HepG2 (cell line): ENCODE measurements around the gene EZH1. TPM values are rescaled to one million over a fixed set of nuclear protein-coding genes. Genes with fewer than 3 reads are reported as not detected.

Experiments used
- CTCF ChIP-seq: sonication (generic); formaldehyde crosslinking; IDR thresholded peaks from 2 replicates; pipeline ENCODE4 v1.5.0; 2020; ENCODE audit warnings: mild to moderate bottlenecking, missing genetic modification reagents, moderate library complexity
- FUBP1 ChIP-seq: sonication (generic); formaldehyde crosslinking; IDR thresholded peaks from 2 replicates; pipeline ENCODE4 v1.5.1; 2020; ENCODE audit warnings: missing genetic modification reagents, mild to moderate bottlenecking, borderline replicate concordance
- HMGXB4 ChIP-seq, 2 experiments: sonication (generic) in 1 of 2; formaldehyde crosslinking in 1 of 2; IDR thresholded peaks; 2 replicates each; pipeline versions ENCODE4 v1.4.0 to v1.6.1; 2018 to 2020; ENCODE audit warnings: missing genetic modification reagents in 2 of 2, borderline replicate concordance in 1 of 2, low read depth in 1 of 2, mild to moderate bottlenecking in 1 of 2, missing biosample characterization in 1 of 2
- KAT8 ChIP-seq: IDR thresholded peaks from 2 replicates; pipeline ENCODE4 v1.6.1; 2016; ENCODE audit warnings: missing genetic modification reagents, missing compliant biosample characterization
- MTA3 ChIP-seq: sonication (generic); formaldehyde crosslinking; IDR thresholded peaks from 2 replicates; pipeline ENCODE4 v1.4.0; 2020; ENCODE audit warnings: missing genetic modification reagents
- RAD21 ChIP-seq: fragments of 450-650 bp; formaldehyde crosslinking; IDR thresholded peaks from 2 replicates; pipeline ENCODE4 v1.5.0; 2020; ENCODE audit warnings: mild to moderate bottlenecking
- SAP130 ChIP-seq: IDR thresholded peaks from 2 replicates; pipeline ENCODE4 v1.6.1; 2016; ENCODE audit warnings: low read depth
- THAP11 ChIP-seq: IDR thresholded peaks from 2 replicates; pipeline ENCODE4 v1.6.1; 2016; ENCODE audit warnings: missing biosample characterization, missing genetic modification reagents
- XBP1 ChIP-seq: sonication (generic); formaldehyde crosslinking; IDR thresholded peaks from 2 replicates; pipeline ENCODE4 v1.5.0; 2020; ENCODE audit warnings: missing genetic modification reagents
- ZKSCAN5 ChIP-seq: sonication (generic); formaldehyde crosslinking; IDR thresholded peaks from 2 replicates; pipeline ENCODE4 v1.5.1; 2020; ENCODE audit warnings: mild to moderate bottlenecking, missing genetic modification reagents
- ZNF101 ChIP-seq: sonication (generic); formaldehyde crosslinking; IDR thresholded peaks from 2 replicates; pipeline ENCODE4 v1.4.0; 2020; ENCODE audit warnings: mild to moderate bottlenecking, low read depth, missing genetic modification reagents, borderline replicate concordance
- ZNF318 ChIP-seq: sonication (generic); formaldehyde crosslinking; IDR thresholded peaks from 2 replicates; pipeline ENCODE4 v1.4.0; 2020; ENCODE audit warnings: mild to moderate bottlenecking, missing genetic modification reagents
- ZNF510 ChIP-seq: sonication (generic); formaldehyde crosslinking; IDR thresholded peaks from 2 replicates; pipeline ENCODE4 v1.4.0; 2020; ENCODE audit warnings: low read depth, mild to moderate bottlenecking, missing genetic modification reagents
- ZNF616 ChIP-seq: sonication (generic); formaldehyde crosslinking; IDR thresholded peaks from 2 replicates; pipeline ENCODE4 v1.5.0; 2020; ENCODE audit warnings: low read depth, mild to moderate bottlenecking, missing genetic modification reagents
- polyA plus RNA-seq, 8 experiments: library from polyadenylated mRNA; depleted of rRNA in 3 of 8; stranded (reverse) in 7 of 8; unstranded in 1 of 8; fragments of >200 nt; fragmentation: Illumina TruSeq in 4 of 8; extraction: Trizol in 4 of 8; gene quantifications; 2 replicates each; pipeline versions ENCODE4 v1.2.1 to v1.2.3, GENCODE V29; 2011 to 2016; ENCODE audit warnings: low read depth in 4 of 8, missing spikeins in 1 of 8, mixed read lengths in 1 of 8; ENCODE audit not compliant: insufficient read depth in 1 of 8
- total RNA-seq, 5 experiments: library from RNA; depleted of rRNA; stranded (reverse); fragments of >200 nt; fragmentation: Illumina TruSeq; extraction: Trizol; gene quantifications; 2 replicates each; pipeline ENCODE4 v1.2.3, GENCODE V29; 2016; ENCODE audit warnings: low read depth in 1 of 5

EZH1 gene
- total and polyA plus RNA-seq, 2 of the 13 experiments (the other 11 are each of a cell fraction or from before 2014, with no cell fraction given), result 11.6 to 24.0 TPM

- TF ChIP-seq CTCF (CRISPR knock-in tag) (peak; percentile 86), ZNF510 (CRISPR knock-in tag) (no peak), FUBP1 (CRISPR knock-in tag) (no peak), HMGXB4 (CRISPR knock-in tag; IDR thresholded peaks at IDR 0.05; ENCODE audit: borderline replicate concordance in 1 of 2, low read depth in 1 of 2) (peak in 1 of 2 experiments; percentile 70; a peak in 1 of 4 replicates), ZNF101 (no peak), THAP11 (CRISPR knock-in tag) (0 out of 2 replicates have a peak, but pooled peaks have one; percentile 44), ZNF616 (CRISPR knock-in tag) (no peak), MTA3 (CRISPR knock-in tag) (no peak), KAT8 (0 out of 2 replicates have a peak, but pooled peaks have one; percentile 38), ZNF318 (CRISPR knock-in tag) (no peak), ZKSCAN5 (no peak), SAP130 (CRISPR knock-in tag) (peak; percentile 63), RAD21 (peak; percentile 93), XBP1 (CRISPR knock-in tag) (no peak)
These were observed 23.8 kb downstream of the EZH1 start (continued) for GRCh38 chr17:42720996-42721583.
